ENCODE measurements around the gene CDHR1. TPM values are rescaled to one million over a fixed set of nuclear protein-coding genes. Genes with fewer than 3 reads are reported as not detected.
A peak's percentile ranks its signal among the peaks of the same experiment; 100 is the strongest.

CDHR1 gene
- total RNA-seq, 1 donor from 2014 or later = under 0.01 TPM

GRCh38 chr10:84254552-84255478 is 60.5 kb downstream of the CDHR1 start:
- Histone ChIP-seq H3K9me3 (ENCODE audit: control insufficient read depth in 3 of 3, low read length in 3 of 3) (peaks cover 0 to 6% (median 0%) of the 10 kb centered on the region in 3 donors), H3K9ac (ENCODE audit: low read depth in 1 of 3, low read length in 3 of 3) (no peak overlapping the region), H3K36me3 (ENCODE audit: control insufficient read depth in 3 of 3, insufficient read depth in 3 of 3, low read length in 3 of 3) (no peaks in the 10 kb centered on the region), H3K4me3 (ENCODE audit: low read length in 3 of 3) (no peak overlapping the region), H3K27me3 (ENCODE audit: control insufficient read depth in 3 of 3, insufficient read depth in 3 of 3, low read length in 3 of 3) (peaks cover 5 to 23% (median 12%) of the 10 kb centered on the region in 3 donors), H3K27ac (ENCODE audit: low read depth, low read length) (no peak overlapping the region), H3K4me1 (ENCODE audit: control insufficient read depth in 3 of 3, insufficient read depth in 3 of 3, low read length in 3 of 3) (no peaks in the 10 kb centered on the region)

DNA sequence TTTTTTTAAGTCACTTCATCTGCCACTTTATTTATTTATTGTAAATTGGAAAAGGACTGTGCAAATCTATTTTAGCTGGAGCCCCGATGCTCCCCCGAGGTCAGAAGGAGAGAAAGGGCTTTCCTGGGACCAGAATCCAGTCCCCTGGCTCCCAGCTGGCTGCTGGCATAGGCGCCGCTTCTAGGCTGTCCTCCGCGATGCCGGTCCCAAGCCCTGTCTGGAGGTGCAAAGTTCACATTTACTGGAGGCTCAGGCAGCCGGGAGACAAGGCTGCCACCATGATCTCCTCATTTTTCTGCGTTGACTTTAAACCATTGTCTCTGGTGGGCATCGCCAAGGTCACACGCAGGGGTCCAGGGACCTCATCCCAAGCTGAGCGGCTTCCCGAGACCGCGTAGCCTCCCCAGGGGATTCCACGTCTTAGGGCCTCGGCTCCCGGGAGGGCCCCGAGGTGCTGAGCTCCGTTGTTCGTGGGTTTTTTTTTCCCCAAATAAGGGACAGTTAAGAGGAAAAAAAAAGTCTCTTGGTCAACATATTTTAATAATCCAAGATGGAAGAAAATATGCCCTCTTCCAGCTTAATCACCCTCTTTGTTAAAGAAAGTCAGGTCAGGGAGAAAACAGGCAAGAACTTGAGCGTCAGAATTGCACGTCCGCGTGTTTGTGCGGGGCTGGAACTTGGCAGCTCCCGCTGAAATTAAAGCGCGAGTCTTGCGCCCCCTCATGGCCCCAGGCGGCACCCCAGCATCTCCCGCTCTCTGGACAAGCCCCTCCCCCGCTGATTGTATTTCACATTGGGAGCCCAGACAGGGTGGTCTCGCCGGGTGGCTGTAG is 62.4 kb downstream of the CDHR1 start:
- no peak overlapping the region for H3K9ac ChIP-seq (ENCODE audit: low read depth in 1 of 3, low read length in 3 of 3)
- peak overlapping the region in 2 of 3 donors; percentile 4 to 13 for H3K4me3 ChIP-seq (ENCODE audit: low read length in 3 of 3)
- H3K27ac ChIP-seq (ENCODE audit: low read depth, low read length) = no peak overlapping the region
- H3K9me3 ChIP-seq (ENCODE audit: control insufficient read depth in 3 of 3, low read length in 3 of 3) = peaks cover 0 to under 1% (median 0%) of the 10 kb centered on the region in 3 donors
- no peaks in the 10 kb centered on the region for H3K36me3 ChIP-seq (ENCODE audit: control insufficient read depth in 3 of 3, insufficient read depth in 3 of 3, low read length in 3 of 3)
- peaks cover 11 to 20% (median 12%) of the 10 kb centered on the region in 3 donors for H3K27me3 ChIP-seq (ENCODE audit: control insufficient read depth in 3 of 3, insufficient read depth in 3 of 3, low read length in 3 of 3)
- H3K4me1 ChIP-seq (ENCODE audit: control insufficient read depth in 3 of 3, insufficient read depth in 3 of 3, low read length in 3 of 3) = no peaks in the 10 kb centered on the region

DNA sequence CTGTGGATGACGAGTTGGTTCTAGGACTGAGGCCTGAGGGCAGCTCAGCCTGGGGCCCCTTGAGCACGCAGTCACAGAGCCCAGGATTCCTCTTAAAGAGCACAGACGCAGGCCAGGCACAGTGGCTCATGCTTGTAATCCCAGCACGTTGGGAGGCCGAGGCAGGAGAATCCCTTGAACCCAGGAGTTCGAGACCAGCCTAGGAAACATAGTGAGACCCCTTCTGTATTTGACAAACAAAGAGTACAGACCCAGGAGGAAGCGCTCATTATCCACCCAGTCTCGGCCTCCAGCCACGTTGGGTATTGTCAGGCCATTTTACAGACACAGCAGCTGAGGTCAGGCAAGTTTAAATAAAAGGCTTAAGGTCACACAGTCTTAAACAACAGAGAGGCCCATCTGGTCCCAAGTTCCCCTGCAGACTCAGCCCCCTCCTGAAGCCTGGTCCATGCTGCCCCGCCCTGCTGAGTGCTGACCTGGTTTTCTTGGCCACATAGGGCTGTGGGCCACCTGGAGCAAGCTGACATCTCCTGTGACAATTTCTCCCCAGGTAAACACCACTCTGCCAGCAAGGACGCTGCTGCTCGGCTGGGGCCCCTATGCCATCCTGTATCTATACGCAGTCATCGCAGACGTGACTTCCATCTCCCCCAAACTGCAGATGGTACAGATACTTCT is 63.1 kb downstream of the CDHR1 start:
- Histone ChIP-seq H3K9ac (ENCODE audit: low read depth in 1 of 3, low read length in 3 of 3) (no peak overlapping the region), H3K4me3 (ENCODE audit: low read length in 3 of 3) (no peak overlapping the region), H3K27me3 (ENCODE audit: control insufficient read depth in 3 of 3, insufficient read depth in 3 of 3, low read length in 3 of 3) (peaks cover 10 to 20% (median 11%) of the 10 kb centered on the region in 3 donors), H3K9me3 (ENCODE audit: control insufficient read depth in 3 of 3, low read length in 3 of 3) (no peaks in the 10 kb centered on the region), H3K27ac (ENCODE audit: low read depth, low read length) (no peak overlapping the region), H3K36me3 (ENCODE audit: control insufficient read depth in 3 of 3, insufficient read depth in 3 of 3, low read length in 3 of 3) (no peaks in the 10 kb centered on the region), H3K4me1 (ENCODE audit: control insufficient read depth in 3 of 3, insufficient read depth in 3 of 3, low read length in 3 of 3) (no peaks in the 10 kb centered on the region)

DNA sequence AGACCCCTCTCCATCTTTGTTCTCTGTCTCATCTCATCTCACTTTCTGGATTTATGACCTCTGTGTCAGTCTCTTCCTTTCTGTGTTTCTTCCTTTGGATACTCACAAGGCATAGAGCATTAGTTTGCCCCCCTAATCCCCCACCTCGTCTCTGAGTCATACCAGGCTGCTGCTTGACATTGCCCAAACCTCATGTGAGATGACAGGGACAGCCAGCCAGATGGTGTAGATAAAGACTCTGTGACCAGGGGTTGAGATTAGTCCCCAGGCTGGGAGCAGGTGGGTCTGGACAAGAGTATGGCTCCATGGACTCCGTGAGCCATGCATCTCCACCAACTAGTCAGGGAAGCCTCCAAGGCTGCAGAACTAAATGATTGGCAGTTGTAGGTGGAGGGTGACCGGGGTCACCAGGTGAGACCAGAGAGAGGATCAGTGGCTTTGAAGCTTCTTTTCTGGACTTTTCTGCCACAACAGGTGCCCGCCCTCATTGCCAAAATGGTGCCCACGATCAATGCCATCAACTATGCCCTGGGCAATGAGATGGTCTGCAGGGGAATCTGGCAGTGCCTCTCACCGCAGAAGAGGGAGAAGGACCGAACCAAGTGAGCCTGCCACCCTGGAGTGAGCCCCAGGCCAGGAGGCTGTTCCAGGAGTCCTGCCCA is 63.8 kb downstream of the CDHR1 start:
- no peaks in the 10 kb centered on the region for H3K36me3 ChIP-seq (ENCODE audit: control insufficient read depth in 3 of 3, insufficient read depth in 3 of 3, low read length in 3 of 3)
- H3K9me3 ChIP-seq (ENCODE audit: control insufficient read depth in 3 of 3, low read length in 3 of 3) = no peaks in the 10 kb centered on the region
- H3K27ac ChIP-seq (ENCODE audit: low read depth, low read length) = no peak overlapping the region
- H3K27me3 ChIP-seq (ENCODE audit: control insufficient read depth in 3 of 3, insufficient read depth in 3 of 3, low read length in 3 of 3) = peaks cover 10 to 20% (median 11%) of the 10 kb centered on the region in 3 donors
- no peak overlapping the region for H3K9ac ChIP-seq (ENCODE audit: low read depth in 1 of 3, low read length in 3 of 3)
- H3K4me3 ChIP-seq (ENCODE audit: low read length in 3 of 3) = no peak overlapping the region
- H3K4me1 ChIP-seq (ENCODE audit: control insufficient read depth in 3 of 3, insufficient read depth in 3 of 3, low read length in 3 of 3) = no peaks in the 10 kb centered on the region

DNA sequence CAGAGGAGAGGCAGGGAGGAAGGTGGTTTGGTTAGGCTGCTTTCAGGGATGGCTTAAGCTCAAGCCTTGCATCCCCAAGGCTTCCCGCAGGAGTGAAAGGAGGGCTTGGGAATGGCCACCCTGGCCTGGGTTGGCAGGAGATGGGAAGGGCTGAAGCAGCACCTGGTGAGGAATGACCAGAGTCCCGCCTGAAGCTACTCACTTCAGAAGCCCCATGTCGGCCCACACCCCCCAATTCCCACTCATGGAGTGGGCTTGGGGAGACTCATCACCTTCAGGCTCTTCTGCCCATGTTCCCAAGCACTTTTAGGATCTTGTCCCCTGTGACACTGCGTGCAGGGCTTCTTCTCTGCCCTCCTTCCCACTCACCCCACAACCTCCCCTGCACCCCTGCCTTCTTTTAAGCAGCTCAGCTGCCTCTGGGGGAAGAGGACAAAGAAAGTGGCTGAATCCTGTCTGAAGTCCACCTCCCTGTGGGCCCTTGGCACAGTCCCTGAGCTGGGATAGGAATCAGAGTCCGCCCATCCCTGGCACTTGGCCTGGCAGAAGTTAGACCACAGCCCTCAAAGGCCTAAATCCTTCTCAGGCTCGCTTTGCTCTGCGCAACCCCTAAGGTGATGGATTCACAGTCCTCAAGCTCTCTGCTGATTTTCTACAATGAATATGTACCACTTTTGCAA is 67.0 kb downstream of the CDHR1 start:
- Histone ChIP-seq H3K4me3 (ENCODE audit: low read length in 3 of 3) (no peak overlapping the region), H3K9ac (ENCODE audit: low read depth in 1 of 3, low read length in 3 of 3) (no peak overlapping the region), H3K27ac (ENCODE audit: low read depth, low read length) (no peak overlapping the region), H3K36me3 (ENCODE audit: control insufficient read depth in 3 of 3, insufficient read depth in 3 of 3, low read length in 3 of 3) (no peaks in the 10 kb centered on the region), H3K9me3 (ENCODE audit: control insufficient read depth in 3 of 3, low read length in 3 of 3) (no peaks in the 10 kb centered on the region), H3K27me3 (ENCODE audit: control insufficient read depth in 3 of 3, insufficient read depth in 3 of 3, low read length in 3 of 3) (peaks cover 9 to 36% (median 10%) of the 10 kb centered on the region in 3 donors), H3K4me1 (ENCODE audit: control insufficient read depth in 3 of 3, insufficient read depth in 3 of 3, low read length in 3 of 3) (peaks cover 0 to 3% (median 0%) of the 10 kb centered on the region in 3 donors)

DNA sequence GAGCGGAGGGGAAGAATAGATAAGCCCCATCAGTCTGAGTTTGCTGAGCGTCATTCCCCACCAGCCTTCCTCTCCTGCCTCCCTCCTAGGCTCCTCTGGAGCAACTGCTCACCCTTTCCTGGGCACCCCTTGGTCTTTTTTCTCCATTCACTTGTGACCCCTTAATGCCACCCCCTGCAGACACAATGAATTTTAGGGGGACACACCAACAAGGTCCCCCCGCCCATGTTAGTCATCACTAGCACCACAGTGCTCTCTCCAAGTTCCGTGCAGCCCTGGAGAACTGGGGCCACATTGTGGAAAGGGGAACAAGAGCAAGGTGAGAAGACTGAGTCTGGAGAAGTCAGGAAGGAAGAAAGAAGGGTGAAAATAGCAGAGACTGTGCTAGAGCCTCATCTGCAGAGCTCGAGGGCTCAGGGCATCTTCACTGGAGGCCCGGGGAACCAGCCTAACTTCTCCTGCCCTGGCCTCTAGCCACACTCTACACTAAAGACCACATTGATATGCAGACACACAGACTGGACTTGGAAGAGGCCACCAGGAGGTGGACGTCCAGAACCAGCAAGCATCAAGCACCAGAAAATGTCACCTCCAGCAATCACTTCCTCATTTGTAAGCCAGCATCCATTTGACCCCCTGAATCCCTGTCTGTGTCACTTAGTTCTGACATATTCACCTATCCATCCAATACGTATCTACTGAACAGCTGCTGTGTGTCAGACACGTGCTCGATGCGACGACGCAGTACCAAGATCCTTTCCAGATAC is 68.0 kb downstream of the CDHR1 start:
- Histone ChIP-seq H3K36me3 (ENCODE audit: control insufficient read depth in 3 of 3, insufficient read depth in 3 of 3, low read length in 3 of 3) (no peaks in the 10 kb centered on the region), H3K4me1 (ENCODE audit: control insufficient read depth in 3 of 3, insufficient read depth in 3 of 3, low read length in 3 of 3) (peaks cover 0 to 3% (median 0%) of the 10 kb centered on the region in 3 donors), H3K27me3 (ENCODE audit: control insufficient read depth in 3 of 3, insufficient read depth in 3 of 3, low read length in 3 of 3) (peaks cover under 1 to 33% (median 9%) of the 10 kb centered on the region in 3 donors)

DNA sequence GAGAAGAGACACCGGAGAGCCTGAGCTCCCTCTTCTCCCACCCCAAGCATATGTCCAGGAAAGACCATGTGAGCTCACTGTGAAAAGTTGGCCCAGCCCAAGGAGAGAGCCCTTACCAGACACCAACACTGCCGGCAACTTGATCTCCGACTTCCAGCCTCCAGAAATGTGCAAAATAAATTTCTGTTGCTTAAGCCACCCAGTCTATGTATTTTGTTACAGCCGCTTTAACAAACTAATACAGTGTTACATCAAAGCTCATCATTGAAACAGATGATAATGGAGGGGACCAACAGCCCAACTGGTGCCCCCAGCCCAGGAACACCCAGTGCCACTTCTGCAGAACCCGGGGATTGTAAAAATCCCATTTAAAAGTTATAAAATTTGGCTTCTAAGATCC is 69.4 kb downstream of the CDHR1 start:
- peaks cover 0 to 3% (median 0%) of the 10 kb centered on the region in 3 donors for H3K4me1 ChIP-seq (ENCODE audit: control insufficient read depth in 3 of 3, insufficient read depth in 3 of 3, low read length in 3 of 3)
- H3K4me3 ChIP-seq (ENCODE audit: low read length in 3 of 3) = no peak overlapping the region
- no peak overlapping the region for H3K9ac ChIP-seq (ENCODE audit: low read depth in 1 of 3, low read length in 3 of 3)
- H3K27ac ChIP-seq (ENCODE audit: low read depth, low read length) = no peak overlapping the region
- H3K9me3 ChIP-seq (ENCODE audit: control insufficient read depth in 3 of 3, low read length in 3 of 3) = no peaks in the 10 kb centered on the region
- no peaks in the 10 kb centered on the region for H3K36me3 ChIP-seq (ENCODE audit: control insufficient read depth in 3 of 3, insufficient read depth in 3 of 3, low read length in 3 of 3)
- H3K27me3 ChIP-seq (ENCODE audit: control insufficient read depth in 3 of 3, insufficient read depth in 3 of 3, low read length in 3 of 3) = peaks cover 0 to 20% (median 6%) of the 10 kb centered on the region in 3 donors

More for the DNA sequence above, 68.0 kb downstream of the CDHR1 start:
- Histone ChIP-seq H3K27ac (ENCODE audit: low read depth, low read length) (no peak overlapping the region), H3K9me3 (ENCODE audit: control insufficient read depth in 3 of 3, low read length in 3 of 3) (no peaks in the 10 kb centered on the region), H3K9ac (ENCODE audit: low read depth in 1 of 3, low read length in 3 of 3) (no peak overlapping the region), H3K4me3 (ENCODE audit: low read length in 3 of 3) (no peak overlapping the region)

GRCh38 chr10:84264611-84265141 is 70.3 kb downstream of the CDHR1 start:
- no peaks in the 10 kb centered on the region for H3K36me3 ChIP-seq (ENCODE audit: control insufficient read depth in 3 of 3, insufficient read depth in 3 of 3, low read length in 3 of 3)
- no peak overlapping the region for H3K9ac ChIP-seq (ENCODE audit: low read depth in 1 of 3, low read length in 3 of 3)
- no peak overlapping the region for H3K4me3 ChIP-seq (ENCODE audit: low read length in 3 of 3)
- peaks cover 0 to 3% (median 0%) of the 10 kb centered on the region in 3 donors for H3K4me1 ChIP-seq (ENCODE audit: control insufficient read depth in 3 of 3, insufficient read depth in 3 of 3, low read length in 3 of 3)
- H3K27ac ChIP-seq (ENCODE audit: low read depth, low read length) = no peak overlapping the region
- H3K27me3 ChIP-seq (ENCODE audit: control insufficient read depth in 3 of 3, insufficient read depth in 3 of 3, low read length in 3 of 3) = peaks cover 0 to 19% (median 6%) of the 10 kb centered on the region in 3 donors
- H3K9me3 ChIP-seq (ENCODE audit: control insufficient read depth in 3 of 3, low read length in 3 of 3) = no peaks in the 10 kb centered on the region
